SK-N-SH treated with all-trans-retinoic acid at 6 μM for 48 hours (cell line): ENCODE measurements around the gene CPPED1.

Experiments
- ATAC-seq: fragments of 200-7000 bp; cut with Tn5 transposase; 3 replicates; pipeline ENCODE4 v1.9.1; 2020; ENCODE audit warnings: mild to moderate bottlenecking, moderate library complexity
- ARNTL ChIP-seq: fragments of 450-650 bp; formaldehyde crosslinking; IDR thresholded peaks from 2 replicates; pipeline ENCODE4 v1.5.0; 2020; ENCODE audit warnings: low read depth, mild to moderate bottlenecking, moderate library complexity, borderline replicate concordance
- BACH2 ChIP-seq: fragments of 250-450 bp; sonication (Bioruptor Pico); IDR thresholded peaks from 2 replicates; pipeline ENCODE4 v1.9.0; 2021; ENCODE audit warnings: mild to moderate bottlenecking, borderline replicate concordance
- ESRRG ChIP-seq: fragments of 250-450 bp; sonication (Bioruptor Pico); IDR thresholded peaks from 2 replicates; pipeline ENCODE4 v1.6.1; 2021; ENCODE audit warnings: mild to moderate bottlenecking
- GLIS3 ChIP-seq: fragments of 250-450 bp; sonication (Bioruptor Pico); IDR thresholded peaks from 2 replicates; pipeline ENCODE4 v1.5.0; 2020; ENCODE audit warnings: mild to moderate bottlenecking, moderate library complexity
- ISL1 ChIP-seq: fragments of 250-450 bp; sonication (Bioruptor Pico); IDR thresholded peaks from 2 replicates; pipeline ENCODE4 v2.1.2; 2022; ENCODE audit warnings: mild to moderate bottlenecking, moderate library complexity
- OSR1 ChIP-seq: fragments of 250-450 bp; sonication (Bioruptor Pico); IDR thresholded peaks from 2 replicates; pipeline ENCODE4 v1.8.0; 2022; ENCODE audit warnings: moderate library complexity, mild to moderate bottlenecking, inconsistent platforms
- PPARA ChIP-seq: fragments of 250-450 bp; sonication (Bioruptor Pico); IDR thresholded peaks from 2 replicates; pipeline ENCODE4 v1.5.0; 2020; ENCODE audit warnings: mild to moderate bottlenecking, borderline replicate concordance
- RARB ChIP-seq: fragments of 250-450 bp; sonication (Bioruptor Pico); IDR thresholded peaks from 2 replicates; pipeline ENCODE4 v1.8.0; 2021; ENCODE audit warnings: mild to moderate bottlenecking, moderate library complexity
- SNAI2 ChIP-seq: fragments of 250-450 bp; sonication (Bioruptor Pico); IDR thresholded peaks from 2 replicates; pipeline ENCODE4 v1.5.0; 2020; ENCODE audit warnings: mild to moderate bottlenecking, moderate library complexity
- TCF4 ChIP-seq: fragments of 250-450 bp; sonication (Bioruptor Pico); IDR thresholded peaks from 2 replicates; pipeline ENCODE4 v1.8.0; 2021; ENCODE audit warnings: mild to moderate bottlenecking, moderate library complexity, borderline replicate concordance
- ZC3H10 ChIP-seq: fragments of 250-450 bp; sonication (Bioruptor Pico); IDR thresholded peaks from 2 replicates; pipeline ENCODE4 v1.5.1; 2021; ENCODE audit warnings: mild to moderate bottlenecking, moderate library complexity
- ZFP3 ChIP-seq: fragments of 250-450 bp; sonication (Bioruptor Pico); IDR thresholded peaks from 2 replicates; pipeline ENCODE4 v1.5.0; 2020; ENCODE audit warnings: mild to moderate bottlenecking, moderate library complexity
- ZFP30 ChIP-seq: fragments of 450-650 bp; formaldehyde crosslinking; IDR thresholded peaks from 2 replicates; pipeline ENCODE4 v1.5.0; 2022; ENCODE audit warnings: mild to moderate bottlenecking, moderate library complexity
- ZNF565 ChIP-seq: fragments of 450-650 bp; formaldehyde crosslinking; conservative IDR thresholded peaks from 2 replicates; pipeline ENCODE4 v1.5.0; 2020; ENCODE audit warnings: low read depth, mild to moderate bottlenecking, moderate library complexity
- ZNF70 ChIP-seq: fragments of 450-650 bp; formaldehyde crosslinking; IDR thresholded peaks from 2 replicates; pipeline ENCODE4 v1.5.0; 2020; ENCODE audit warnings: mild to moderate bottlenecking, moderate library complexity
- ZNF8 ChIP-seq: fragments of 450-650 bp; formaldehyde crosslinking; IDR thresholded peaks from 2 replicates; pipeline ENCODE4 v1.5.0; 2020; ENCODE audit warnings: mild to moderate bottlenecking, moderate library complexity
- TF ChIP-seq, protein P1 (sequence below): fragments of 250-450 bp; sonication (Bioruptor Pico); IDR thresholded peaks from 2 replicates; pipeline ENCODE4 v1.5.1; 2020; ENCODE audit warnings: low read depth, mild to moderate bottlenecking, moderate library complexity
- TF ChIP-seq, protein P2 (sequence below): fragments of 250-450 bp; sonication (Bioruptor Pico); IDR thresholded peaks from 2 replicates; pipeline ENCODE4 v1.5.0; 2020; ENCODE audit warnings: mild to moderate bottlenecking, moderate library complexity
- TF ChIP-seq, protein P3 (sequence below): fragments of 250-450 bp; sonication (Bioruptor Pico); IDR thresholded peaks from 2 replicates; pipeline ENCODE4 v1.8.0; 2021; ENCODE audit warnings: low read depth, mild to moderate bottlenecking, moderate library complexity, borderline replicate concordance
- TF ChIP-seq, protein P4 (sequence below): fragments of 250-450 bp; sonication (Bioruptor Pico); IDR thresholded peaks from 2 replicates; pipeline ENCODE4 v1.5.1; 2021; ENCODE audit warnings: mild to moderate bottlenecking, moderate library complexity

CPPED1 gene

DNA sequence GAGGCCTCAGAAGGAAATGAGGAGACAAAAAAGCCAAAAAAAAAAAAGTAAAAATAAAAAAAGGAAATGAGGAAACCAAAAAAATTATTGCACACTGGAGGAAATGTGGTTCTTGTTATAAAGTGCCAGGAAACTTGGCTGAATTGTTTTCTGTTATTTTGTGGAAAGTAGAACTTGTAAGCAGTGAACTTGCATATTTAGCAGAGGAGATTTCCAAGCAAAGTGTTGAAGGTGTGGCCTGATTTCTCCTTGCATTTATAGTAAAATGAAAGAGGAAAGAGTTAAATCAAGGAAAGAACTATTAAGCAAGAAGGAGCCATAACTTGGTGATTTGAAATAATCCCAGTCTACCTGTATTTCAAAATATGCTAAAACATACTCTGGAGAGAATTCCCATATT lies 34.1 kb upstream of the CPPED1 start:
- no peak for TF ChIP-seq ZNF565 (CRISPR knock-in tag)
- TF ChIP-seq, protein P1, sequence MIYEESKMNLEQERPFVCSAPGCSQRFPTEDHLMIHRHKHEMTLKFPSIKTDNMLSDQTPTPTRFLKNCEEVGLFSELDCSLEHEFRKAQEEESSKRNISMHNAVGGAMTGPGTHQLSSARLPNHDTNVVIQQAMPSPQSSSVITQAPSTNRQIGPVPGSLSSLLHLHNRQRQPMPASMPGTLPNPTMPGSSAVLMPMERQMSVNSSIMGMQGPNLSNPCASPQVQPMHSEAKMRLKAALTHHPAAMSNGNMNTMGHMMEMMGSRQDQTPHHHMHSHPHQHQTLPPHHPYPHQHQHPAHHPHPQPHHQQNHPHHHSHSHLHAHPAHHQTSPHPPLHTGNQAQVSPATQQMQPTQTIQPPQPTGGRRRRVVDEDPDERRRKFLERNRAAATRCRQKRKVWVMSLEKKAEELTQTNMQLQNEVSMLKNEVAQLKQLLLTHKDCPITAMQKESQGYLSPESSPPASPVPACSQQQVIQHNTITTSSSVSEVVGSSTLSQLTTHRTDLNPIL (CRISPR knock-in tag) = no peak
- TF ChIP-seq ZFP3 = no peak
- no peak for TF ChIP-seq BACH2 (CRISPR knock-in tag)
- TF ChIP-seq ZNF8 (CRISPR knock-in tag) = no peak
- TF ChIP-seq, protein P2, sequence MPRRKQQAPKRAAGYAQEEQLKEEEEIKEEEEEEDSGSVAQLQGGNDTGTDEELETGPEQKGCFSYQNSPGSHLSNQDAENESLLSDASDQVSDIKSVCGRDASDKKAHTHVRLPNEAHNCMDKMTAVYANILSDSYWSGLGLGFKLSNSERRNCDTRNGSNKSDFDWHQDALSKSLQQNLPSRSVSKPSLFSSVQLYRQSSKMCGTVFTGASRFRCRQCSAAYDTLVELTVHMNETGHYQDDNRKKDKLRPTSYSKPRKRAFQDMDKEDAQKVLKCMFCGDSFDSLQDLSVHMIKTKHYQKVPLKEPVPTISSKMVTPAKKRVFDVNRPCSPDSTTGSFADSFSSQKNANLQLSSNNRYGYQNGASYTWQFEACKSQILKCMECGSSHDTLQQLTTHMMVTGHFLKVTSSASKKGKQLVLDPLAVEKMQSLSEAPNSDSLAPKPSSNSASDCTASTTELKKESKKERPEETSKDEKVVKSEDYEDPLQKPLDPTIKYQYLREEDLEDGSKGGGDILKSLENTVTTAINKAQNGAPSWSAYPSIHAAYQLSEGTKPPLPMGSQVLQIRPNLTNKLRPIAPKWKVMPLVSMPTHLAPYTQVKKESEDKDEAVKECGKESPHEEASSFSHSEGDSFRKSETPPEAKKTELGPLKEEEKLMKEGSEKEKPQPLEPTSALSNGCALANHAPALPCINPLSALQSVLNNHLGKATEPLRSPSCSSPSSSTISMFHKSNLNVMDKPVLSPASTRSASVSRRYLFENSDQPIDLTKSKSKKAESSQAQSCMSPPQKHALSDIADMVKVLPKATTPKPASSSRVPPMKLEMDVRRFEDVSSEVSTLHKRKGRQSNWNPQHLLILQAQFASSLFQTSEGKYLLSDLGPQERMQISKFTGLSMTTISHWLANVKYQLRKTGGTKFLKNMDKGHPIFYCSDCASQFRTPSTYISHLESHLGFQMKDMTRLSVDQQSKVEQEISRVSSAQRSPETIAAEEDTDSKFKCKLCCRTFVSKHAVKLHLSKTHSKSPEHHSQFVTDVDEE (CRISPR knock-in tag) = no peak
- no peak for TF ChIP-seq SNAI2 (CRISPR knock-in tag)
- TF ChIP-seq, protein P3, sequence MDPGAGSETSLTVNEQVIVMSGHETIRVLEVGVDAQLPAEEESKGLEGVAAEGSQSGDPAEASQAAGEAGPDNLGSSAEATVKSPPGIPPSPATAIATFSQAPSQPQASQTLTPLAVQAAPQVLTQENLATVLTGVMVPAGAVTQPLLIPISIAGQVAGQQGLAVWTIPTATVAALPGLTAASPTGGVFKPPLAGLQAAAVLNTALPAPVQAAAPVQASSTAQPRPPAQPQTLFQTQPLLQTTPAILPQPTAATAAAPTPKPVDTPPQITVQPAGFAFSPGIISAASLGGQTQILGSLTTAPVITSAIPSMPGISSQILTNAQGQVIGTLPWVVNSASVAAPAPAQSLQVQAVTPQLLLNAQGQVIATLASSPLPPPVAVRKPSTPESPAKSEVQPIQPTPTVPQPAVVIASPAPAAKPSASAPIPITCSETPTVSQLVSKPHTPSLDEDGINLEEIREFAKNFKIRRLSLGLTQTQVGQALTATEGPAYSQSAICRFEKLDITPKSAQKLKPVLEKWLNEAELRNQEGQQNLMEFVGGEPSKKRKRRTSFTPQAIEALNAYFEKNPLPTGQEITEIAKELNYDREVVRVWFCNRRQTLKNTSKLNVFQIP (CRISPR knock-in tag) = no peak
- TF ChIP-seq, protein P4, sequence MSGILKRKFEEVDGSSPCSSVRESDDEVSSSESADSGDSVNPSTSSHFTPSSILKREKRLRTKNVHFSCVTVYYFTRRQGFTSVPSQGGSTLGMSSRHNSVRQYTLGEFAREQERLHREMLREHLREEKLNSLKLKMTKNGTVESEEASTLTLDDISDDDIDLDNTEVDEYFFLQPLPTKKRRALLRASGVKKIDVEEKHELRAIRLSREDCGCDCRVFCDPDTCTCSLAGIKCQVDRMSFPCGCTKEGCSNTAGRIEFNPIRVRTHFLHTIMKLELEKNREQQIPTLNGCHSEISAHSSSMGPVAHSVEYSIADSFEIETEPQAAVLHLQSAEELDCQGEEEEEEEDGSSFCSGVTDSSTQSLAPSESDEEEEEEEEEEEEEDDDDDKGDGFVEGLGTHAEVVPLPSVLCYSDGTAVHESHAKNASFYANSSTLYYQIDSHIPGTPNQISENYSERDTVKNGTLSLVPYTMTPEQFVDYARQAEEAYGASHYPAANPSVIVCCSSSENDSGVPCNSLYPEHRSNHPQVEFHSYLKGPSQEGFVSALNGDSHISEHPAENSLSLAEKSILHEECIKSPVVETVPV (CRISPR knock-in tag) = no peak
- TF ChIP-seq, all 23 proteins: peak for 0
- ATAC-seq = no peak

DNA sequence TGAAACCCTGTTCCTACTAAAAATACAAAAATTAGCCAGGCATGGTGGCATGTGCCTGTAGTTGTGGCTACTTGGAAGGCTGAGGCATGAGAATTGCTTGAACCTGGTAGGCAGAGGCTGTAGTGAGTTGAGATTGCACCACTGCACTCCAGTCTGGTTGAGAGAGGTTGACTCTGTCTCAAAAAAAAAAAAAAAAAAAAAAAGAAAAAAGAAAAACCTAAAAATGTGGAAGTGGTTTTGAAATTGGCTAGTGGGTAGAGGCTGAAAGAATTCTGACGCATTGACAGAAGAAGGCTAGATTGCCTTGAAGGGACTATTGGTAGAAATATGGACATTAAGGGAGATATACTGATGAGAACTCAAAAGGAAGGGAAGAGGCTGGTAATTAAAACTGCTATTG lies 33.6 kb upstream of the CPPED1 start:
- ATAC-seq = no peak

DNA sequence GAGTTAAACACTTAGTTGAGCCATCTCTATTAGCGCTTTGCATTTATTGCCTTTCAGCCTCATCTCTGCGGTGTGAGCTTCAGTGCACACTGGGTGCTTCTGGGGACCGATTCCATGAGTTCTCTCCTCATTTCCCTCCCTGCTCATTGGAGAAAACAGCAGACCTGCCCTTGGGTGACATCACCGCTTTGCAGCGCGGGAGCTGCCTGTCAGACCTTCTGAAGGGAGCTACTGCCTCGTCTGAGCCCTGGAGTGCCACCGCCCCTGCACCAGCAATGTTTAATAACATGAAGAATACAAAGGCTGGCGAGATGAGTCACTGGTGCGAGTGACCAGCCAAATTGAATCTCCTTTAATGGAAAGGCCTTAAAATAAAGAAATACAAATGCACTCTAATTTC lies 30.2 kb upstream of the CPPED1 start:
- ATAC-seq = no peak
- TF ChIP-seq, protein P4 (CRISPR knock-in tag) = no peak
- TF ChIP-seq RARB (CRISPR knock-in tag) = no peak
- no peak for TF ChIP-seq PPARA
- no peak for TF ChIP-seq GLIS3 (CRISPR knock-in tag)
- TF ChIP-seq ISL1 (CRISPR knock-in tag) = no peak
- TF ChIP-seq ESRRG = no peak
- TF ChIP-seq SNAI2 (CRISPR knock-in tag) = no peak
- TF ChIP-seq, protein P3 (CRISPR knock-in tag) = no peak
- TF ChIP-seq TCF4 (CRISPR knock-in tag) = no peak
- TF ChIP-seq ZNF565 (CRISPR knock-in tag) = no peak
- TF ChIP-seq ZNF70 (CRISPR knock-in tag) = no peak
- TF ChIP-seq ZFP30 (CRISPR knock-in tag) = no peak
- no peak for TF ChIP-seq ARNTL (CRISPR knock-in tag)

More for the DNA sequence above, 33.6 kb upstream of the CPPED1 start:
- no peak for TF ChIP-seq ZC3H10 (CRISPR knock-in tag)
- TF ChIP-seq OSR1 (CRISPR knock-in tag) = no peak
- TF ChIP-seq, protein P4 (CRISPR knock-in tag) = no peak
- no peak for TF ChIP-seq BACH2 (CRISPR knock-in tag)
- no peak for TF ChIP-seq ISL1 (CRISPR knock-in tag)
- TF ChIP-seq ZNF565 (CRISPR knock-in tag) = no peak
- TF ChIP-seq, protein P2 (CRISPR knock-in tag) = no peak
- TF ChIP-seq RARB (CRISPR knock-in tag) = no peak
- TF ChIP-seq GLIS3 (CRISPR knock-in tag) = no peak
- TF ChIP-seq, all 23 proteins: peak for 0
